RCC 7860 (cell line): Measurements from ENCODE around the gene CPA1.
"Not testable (repeated sequence)": the region's sequence is repeated elsewhere in the genome, so short reads cannot be mapped to it uniquely, and the experiment has no call there.

Experiments
- DNase-seq: peaks from one replicate; pipeline ENCODE4 v3.0.0-alpha.2; 2015; ENCODE audit warnings: low spot score
- FAIRE-seq: peaks from 2 replicates; lab custom pipeline; 2012; peaks lifted over from hg19 to GRCh38; lab: Jason Lieb, UNC

The CPA1 gene

DNA sequence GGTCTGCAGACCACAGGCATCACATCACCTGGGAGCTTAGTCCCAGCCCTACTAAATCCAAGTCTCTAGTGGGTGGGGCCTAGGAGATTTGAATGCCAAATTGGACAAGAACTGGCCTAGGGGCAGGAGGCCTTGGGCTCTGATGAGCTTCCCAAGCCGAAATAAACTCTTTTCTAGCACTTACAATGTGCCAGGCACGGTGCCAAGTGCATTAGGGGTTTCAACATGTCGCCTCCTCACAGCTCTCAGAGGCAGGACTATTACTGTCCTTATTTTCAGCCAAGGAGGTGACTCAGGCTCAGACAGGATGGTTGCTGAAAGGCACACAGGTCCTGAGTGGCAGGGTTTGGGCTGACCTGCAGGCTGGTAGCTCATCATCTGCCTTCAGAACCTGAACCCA is 9.2 kb upstream of the CPA1 start:
- DNase-seq (no peak), FAIRE-seq (no peak)

- DNase-seq (no peak), FAIRE-seq (no peak)
Measured at GRCh38 chr7:130372402-130373165, 7.7 kb upstream of the CPA1 start.

DNA sequence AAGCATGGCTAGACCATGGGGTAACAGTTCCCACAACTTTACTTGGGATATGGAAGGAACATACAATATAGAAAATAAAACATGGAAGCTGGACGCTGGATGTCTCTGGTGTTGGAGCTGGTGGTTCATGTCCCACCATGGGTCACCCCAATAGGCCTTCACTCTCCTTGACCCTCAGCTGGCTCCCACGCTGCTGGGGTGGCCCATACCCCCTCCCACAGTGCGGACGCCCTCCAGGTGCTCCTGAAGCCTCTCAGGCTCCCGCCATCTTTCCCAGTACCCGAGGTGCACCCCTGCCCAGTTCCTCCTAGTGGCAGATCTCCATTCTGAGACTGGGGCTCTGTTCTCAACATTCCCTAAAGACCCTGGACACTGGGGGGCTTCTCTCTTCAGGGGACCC is 5.8 kb upstream of the CPA1 start:
- FAIRE-seq, result no peak

DNA sequence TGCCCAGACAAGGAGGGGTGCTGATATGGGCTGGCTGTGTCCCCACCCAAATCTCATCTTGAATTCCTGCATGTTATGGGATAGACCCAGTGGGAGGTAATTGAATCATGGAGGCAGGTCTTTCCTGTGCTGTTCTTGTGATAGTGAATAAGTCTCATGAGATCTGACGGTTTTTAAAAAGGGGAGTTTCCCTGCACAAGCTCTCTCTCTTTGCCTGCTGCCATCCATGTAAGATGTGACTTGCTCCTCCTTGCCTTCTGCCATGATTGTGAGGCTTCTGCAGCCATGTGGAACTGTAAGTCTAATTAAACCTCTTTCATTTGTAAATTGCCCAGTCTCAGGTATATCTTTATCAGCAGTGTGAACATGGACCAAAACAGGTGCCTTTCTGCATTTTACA is 3.8 kb upstream of the CPA1 start:
- FAIRE-seq, DNase-seq: not testable (repeated sequence)

More for the DNA sequence above, 5.8 kb upstream of the CPA1 start:
- no peak for DNase-seq

DNA sequence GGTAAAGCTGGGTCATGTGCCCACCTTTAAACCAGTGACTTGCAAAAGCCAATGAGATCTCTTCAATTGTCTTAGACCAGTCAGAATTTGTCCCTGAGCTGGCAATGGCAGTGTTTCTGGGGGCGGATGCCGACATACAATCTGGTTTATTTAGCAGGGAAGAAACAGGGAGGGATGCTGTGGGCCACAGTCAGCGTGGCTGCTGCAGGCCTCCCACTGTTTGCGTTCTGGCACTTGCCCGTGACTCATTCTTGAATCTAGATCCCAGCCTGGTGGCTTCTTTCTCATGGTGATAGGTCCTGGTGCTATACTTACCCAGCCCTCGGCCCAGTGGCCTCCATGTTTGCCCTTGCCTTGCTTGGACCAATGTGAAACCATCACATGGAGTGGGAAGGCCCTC is 3.1 kb upstream of the CPA1 start:
- DNase-seq, result no peak
- FAIRE-seq, result no peak

DNA sequence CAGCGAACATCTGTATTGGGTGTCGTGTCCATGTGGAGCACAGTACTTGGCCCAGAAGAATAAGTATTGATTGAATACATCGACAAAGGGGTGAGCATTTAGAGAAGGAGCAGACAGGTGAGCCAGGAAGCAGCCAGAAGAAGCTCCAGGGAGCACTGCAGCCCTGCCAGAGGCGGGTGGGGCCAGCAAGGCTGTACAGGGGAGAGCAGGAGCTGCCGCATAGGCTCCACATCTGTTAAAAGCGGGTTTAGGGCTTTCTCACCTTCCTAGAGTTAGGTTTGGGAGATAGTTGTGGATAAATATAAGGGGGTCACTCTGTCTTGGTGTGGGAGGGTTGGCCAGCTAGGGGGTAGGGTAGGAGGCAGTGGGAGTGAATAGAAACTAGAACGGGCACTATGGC is 1.3 kb upstream of the CPA1 start:
- no peak for FAIRE-seq

GRCh38 chr7:130379532-130379920 is 768 bp upstream of the CPA1 start:
- no peak for DNase-seq
- no peak for FAIRE-seq

More for the DNA sequence above, 1.3 kb upstream of the CPA1 start:
- DNase-seq, result no peak

GRCh38 chr7:130380861-130381455 is 664 bp downstream of the CPA1 start:
- no peak for FAIRE-seq

GRCh38 chr7:130381468-130382312 is 1.4 kb downstream of the CPA1 start:
- DNase-seq, result no peak
- FAIRE-seq, result no peak

More at GRCh38 chr7:130380861-130381455, 664 bp downstream of the CPA1 start:
- no peak for DNase-seq

DNA sequence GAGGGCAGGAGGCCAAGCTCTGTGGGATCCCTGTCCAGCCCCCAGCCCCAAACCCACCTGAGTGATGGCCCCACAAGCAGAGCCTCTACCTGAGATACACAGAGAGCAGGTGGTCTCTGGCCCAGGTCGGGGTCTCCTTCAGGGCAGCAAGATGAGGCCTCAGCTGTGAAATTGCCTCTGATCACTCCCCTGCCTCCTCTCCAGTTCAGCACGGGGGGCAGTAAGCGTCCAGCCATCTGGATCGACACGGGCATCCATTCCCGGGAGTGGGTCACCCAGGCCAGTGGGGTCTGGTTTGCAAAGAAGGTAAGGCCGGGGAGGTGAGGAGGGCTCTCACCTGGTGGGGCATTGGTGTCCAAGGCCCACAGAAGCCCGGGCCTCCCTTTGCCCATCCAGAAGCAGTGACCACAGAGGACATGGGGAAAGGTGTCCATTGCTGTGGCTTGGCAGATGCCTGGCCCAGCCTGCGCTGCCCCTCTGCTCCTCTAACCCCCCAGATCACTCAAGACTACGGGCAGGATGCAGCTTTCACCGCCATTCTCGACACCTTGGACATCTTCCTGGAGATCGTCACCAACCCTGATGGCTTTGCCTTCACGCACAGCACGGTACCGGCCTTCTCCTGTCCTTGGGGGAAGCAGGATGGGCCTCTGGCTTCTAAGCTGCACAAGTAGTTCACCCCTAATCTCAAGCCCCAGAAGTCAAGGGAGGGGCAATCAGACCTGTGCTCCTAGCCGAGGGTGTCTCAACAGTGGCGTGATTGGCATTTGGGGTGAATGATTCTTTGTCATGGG is 3.1 kb downstream of the CPA1 start:
- no peak for FAIRE-seq
- DNase-seq, result no peak

- FAIRE-seq (no peak), DNase-seq (no peak)
Measured at GRCh38 chr7:130384371-130384801, 4.1 kb downstream of the CPA1 start.

DNA sequence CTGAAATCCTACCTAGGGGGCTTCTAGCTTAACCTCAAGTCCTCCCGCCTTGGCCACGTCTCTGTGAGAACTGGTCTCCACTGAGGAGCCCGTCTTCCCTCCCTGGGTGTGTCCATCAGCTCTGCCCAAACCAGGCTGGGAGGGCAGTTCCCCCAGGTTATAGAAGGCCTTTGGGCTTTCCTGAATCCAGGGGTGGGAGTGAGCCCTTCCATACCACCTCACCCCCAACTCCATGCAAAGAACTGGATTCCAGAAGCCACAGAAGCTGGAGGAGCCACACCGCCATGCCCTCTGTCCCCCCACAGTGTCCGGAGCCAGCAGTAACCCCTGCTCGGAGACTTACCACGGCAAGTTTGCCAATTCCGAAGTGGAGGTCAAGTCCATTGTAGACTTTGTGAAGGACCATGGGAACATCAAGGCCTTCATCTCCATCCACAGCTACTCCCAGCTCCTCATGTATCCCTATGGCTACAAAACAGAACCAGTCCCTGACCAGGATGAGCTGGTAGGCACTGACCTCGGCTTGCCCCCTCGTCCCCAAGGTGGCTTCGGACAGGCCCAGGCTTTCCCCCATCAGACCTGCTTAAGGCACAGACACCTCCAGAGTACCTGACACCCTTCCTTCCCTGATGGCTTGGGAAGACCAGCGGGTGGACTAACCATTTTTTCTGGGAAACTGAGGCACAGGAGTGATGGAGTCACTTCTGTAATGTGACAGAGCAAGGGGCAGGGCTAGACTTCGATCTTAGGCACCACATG is 4.7 kb downstream of the CPA1 start:
- no peak for DNase-seq
- FAIRE-seq, result no peak

GRCh38 chr7:130385600-130386066 is 5.3 kb downstream of the CPA1 start:
- DNase-seq (no peak), FAIRE-seq (no peak)

GRCh38 chr7:130386876-130387275 is 6.6 kb downstream of the CPA1 start:
- DNase-seq (no peak), FAIRE-seq (no peak)

- no peak for DNase-seq
- no peak for FAIRE-seq
Measured at GRCh38 chr7:130387306-130387627, 7.0 kb downstream of the CPA1 start.

- FAIRE-seq (no peak), DNase-seq (no peak)
Measured at GRCh38 chr7:130387628-130388403, 7.5 kb downstream of the CPA1 start.

- FAIRE-seq (no peak), DNase-seq (no peak)
Measured at GRCh38 chr7:130388671-130389070, 8.4 kb downstream of the CPA1 start.

GRCh38 chr7:130390486-130390885 is 10.2 kb downstream of the CPA1 start:
- DNase-seq (no peak), FAIRE-seq (no peak)

GRCh38 chr7:130393101-130393561 is 12.8 kb downstream of the CPA1 start:
- FAIRE-seq, result no peak
- no peak for DNase-seq
